ENCODE data around the gene NAT9. TPM values are rescaled to one million over a fixed set of nuclear protein-coding genes. Genes with fewer than 3 reads are reported as not detected.
A peak's percentile ranks its signal among the peaks of the same experiment; 100 is the strongest.

NAT9 gene
- total RNA-seq, 2 donors from 2014 or later, result 58.3 to 77.3 TPM

DNA sequence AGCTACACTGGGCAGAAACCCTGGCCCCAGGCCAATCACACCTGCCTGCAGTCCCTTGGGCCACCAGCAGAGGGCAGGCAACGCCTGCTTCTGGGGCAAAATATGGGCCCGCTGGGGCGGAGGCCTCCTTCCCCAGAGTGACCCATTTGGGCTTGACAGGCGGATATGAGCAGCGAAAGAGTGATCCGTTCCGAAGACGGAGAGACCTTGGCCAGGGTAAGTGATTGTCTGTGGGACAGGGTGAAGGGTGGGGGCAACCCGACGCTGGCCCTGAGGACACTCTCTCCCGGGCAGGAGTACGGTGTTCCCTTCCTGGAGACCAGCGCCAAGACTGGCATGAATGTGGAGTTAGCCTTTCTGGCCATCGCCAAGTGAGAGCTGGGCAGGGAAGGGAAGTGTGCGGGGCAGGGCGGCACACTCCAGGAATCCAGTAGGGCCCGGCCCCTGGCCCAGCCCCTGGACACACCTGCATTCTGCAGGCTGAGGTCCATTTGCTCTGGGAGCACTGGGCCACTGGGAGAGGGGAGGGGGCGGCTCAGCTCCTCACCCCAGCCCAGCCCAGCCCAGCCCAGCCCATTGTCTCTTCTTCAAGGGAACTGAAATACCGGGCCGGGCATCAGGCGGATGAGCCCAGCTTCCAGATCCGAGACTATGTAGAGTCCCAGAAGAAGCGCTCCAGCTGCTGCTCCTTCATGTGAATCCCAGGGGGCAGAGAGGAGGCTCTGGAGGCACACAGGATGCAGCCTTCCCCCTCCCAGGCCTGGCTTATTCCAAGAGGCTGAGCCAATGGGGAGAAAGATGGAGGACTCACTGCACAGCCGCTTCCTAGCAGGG, 31.2 kb downstream of the NAT9 start:
- Histone ChIP-seq H3K36me3 (ENCODE audit: control insufficient read depth, insufficient read depth, low read length) (no peaks in the 10 kb centered on the region), H3K4me1 (ENCODE audit: control insufficient read depth, insufficient read depth, low read length) (peaks cover 26% of the 10 kb centered on the region), H3K27me3 (ENCODE audit: control insufficient read depth, insufficient read depth, low read length, poor library complexity, severe bottlenecking) (no peaks in the 10 kb centered on the region), H3K27ac (ENCODE audit: low read depth, low read length) (no peak overlapping the region), H3K4me3 (ENCODE audit: low read length) (peak overlapping the region; percentile 57), H3K9ac (ENCODE audit: extremely low read depth, low read length, poor library complexity, severe bottlenecking) (no peak overlapping the region), H3K9me3 (ENCODE audit: control insufficient read depth, low read length) (no peaks in the 10 kb centered on the region)
- no peak overlapping the region for H3K27ac Mint-ChIP-seq
- WGBS, 2 experiments (ENCODE audit: insufficient coverage in 1 of 2, insufficient read length in 1 of 2), result 37 to 40% methylated on average over 15 to 23 of the region's 24 CpGs
- no peaks in the 10 kb centered on the region for H3K27me3 Mint-ChIP-seq (ENCODE audit: insufficient read depth)
- H3K9me3 Mint-ChIP-seq, result no peaks in the 10 kb centered on the region
- H3K4me1 Mint-ChIP-seq, result peaks cover 33% of the 10 kb centered on the region
- H3K36me3 Mint-ChIP-seq (ENCODE audit: low read depth), result no peaks in the 10 kb centered on the region
- H3K4me3 Mint-ChIP-seq, result peak overlapping the region; percentile 28
- DNase-seq, result peak; percentile 99
- TF ChIP-seq, protein P1, sequence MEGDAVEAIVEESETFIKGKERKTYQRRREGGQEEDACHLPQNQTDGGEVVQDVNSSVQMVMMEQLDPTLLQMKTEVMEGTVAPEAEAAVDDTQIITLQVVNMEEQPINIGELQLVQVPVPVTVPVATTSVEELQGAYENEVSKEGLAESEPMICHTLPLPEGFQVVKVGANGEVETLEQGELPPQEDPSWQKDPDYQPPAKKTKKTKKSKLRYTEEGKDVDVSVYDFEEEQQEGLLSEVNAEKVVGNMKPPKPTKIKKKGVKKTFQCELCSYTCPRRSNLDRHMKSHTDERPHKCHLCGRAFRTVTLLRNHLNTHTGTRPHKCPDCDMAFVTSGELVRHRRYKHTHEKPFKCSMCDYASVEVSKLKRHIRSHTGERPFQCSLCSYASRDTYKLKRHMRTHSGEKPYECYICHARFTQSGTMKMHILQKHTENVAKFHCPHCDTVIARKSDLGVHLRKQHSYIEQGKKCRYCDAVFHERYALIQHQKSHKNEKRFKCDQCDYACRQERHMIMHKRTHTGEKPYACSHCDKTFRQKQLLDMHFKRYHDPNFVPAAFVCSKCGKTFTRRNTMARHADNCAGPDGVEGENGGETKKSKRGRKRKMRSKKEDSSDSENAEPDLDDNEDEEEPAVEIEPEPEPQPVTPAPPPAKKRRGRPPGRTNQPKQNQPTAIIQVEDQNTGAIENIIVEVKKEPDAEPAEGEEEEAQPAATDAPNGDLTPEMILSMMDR (conservative IDR thresholded peaks at IDR 0.05), result peak; percentile 99

DNA sequence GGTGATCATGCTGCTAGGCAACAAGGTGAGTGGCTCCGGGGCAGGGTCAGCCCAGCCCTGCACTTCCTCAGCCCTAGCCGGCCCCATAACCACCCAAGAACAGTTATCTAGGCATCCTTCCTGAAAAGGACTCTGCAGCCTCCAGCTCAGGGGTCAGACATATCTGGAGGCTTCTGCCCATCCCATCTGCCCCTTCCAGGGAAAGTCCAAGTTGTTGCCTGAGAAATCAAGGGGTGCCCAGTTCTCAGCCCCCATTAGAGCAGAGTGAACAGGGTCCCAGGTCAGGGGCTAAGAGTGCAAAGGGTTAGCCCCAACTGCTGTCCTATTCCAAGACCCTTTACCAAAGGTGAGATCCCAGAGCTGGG, 31.8 kb downstream of the NAT9 start:
- H3K9me3 ChIP-seq (ENCODE audit: control insufficient read depth, low read length), result no peaks in the 10 kb centered on the region
- 76% methylated on average over 2 of the region's 2 CpGs; no CpG with 5 or more reads in 1 of the 2 experiments for WGBS, 2 experiments (ENCODE audit: insufficient coverage in 1 of 2, insufficient read length in 1 of 2)
- no peak overlapping the region for H3K9ac ChIP-seq (ENCODE audit: extremely low read depth, low read length, poor library complexity, severe bottlenecking)
- H3K27me3 ChIP-seq (ENCODE audit: control insufficient read depth, insufficient read depth, low read length, poor library complexity, severe bottlenecking), result no peaks in the 10 kb centered on the region
- Mint-ChIP-seq H3K36me3 (ENCODE audit: low read depth) (no peaks in the 10 kb centered on the region), H3K4me3 (peak overlapping the region; percentile 28), H3K9me3 (no peaks in the 10 kb centered on the region), H3K27me3 (ENCODE audit: insufficient read depth) (no peaks in the 10 kb centered on the region), H3K27ac (no peak overlapping the region), H3K4me1 (peaks cover 28% of the 10 kb centered on the region)
- TF ChIP-seq, protein P1 (conservative IDR thresholded peaks at IDR 0.05), result no peak
- DNase-seq, result no peak
- H3K4me3 ChIP-seq (ENCODE audit: low read length), result no peak overlapping the region
- H3K36me3 ChIP-seq (ENCODE audit: control insufficient read depth, insufficient read depth, low read length), result no peaks in the 10 kb centered on the region
- peaks cover 26% of the 10 kb centered on the region for H3K4me1 ChIP-seq (ENCODE audit: control insufficient read depth, insufficient read depth, low read length)
- H3K27ac ChIP-seq (ENCODE audit: low read depth, low read length), result no peak overlapping the region

DNA sequence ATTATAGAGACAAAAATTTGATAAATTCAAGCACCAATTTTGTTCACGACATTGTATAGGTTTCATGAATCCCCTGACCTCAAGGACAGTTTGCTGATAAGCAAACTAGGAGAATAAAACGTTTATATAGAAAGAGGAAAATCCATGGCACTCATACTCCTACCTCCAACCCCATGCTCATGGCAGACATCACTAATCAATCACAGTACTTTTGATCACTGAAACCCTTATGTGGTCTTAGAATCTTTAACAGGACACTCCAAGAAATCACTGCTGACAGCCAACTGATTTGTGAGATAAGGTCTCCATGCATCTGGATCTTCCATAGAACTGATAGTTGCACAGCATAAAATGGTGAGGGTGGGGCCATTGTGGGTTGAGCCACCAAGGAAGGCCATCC, 32.4 kb downstream of the NAT9 start:
- Histone ChIP-seq H3K9ac (ENCODE audit: extremely low read depth, low read length, poor library complexity, severe bottlenecking) (no peak overlapping the region), H3K4me1 (ENCODE audit: control insufficient read depth, insufficient read depth, low read length) (peaks cover 27% of the 10 kb centered on the region), H3K27me3 (ENCODE audit: control insufficient read depth, insufficient read depth, low read length, poor library complexity, severe bottlenecking) (no peaks in the 10 kb centered on the region), H3K9me3 (ENCODE audit: control insufficient read depth, low read length) (no peaks in the 10 kb centered on the region), H3K27ac (ENCODE audit: low read depth, low read length) (no peak overlapping the region), H3K4me3 (ENCODE audit: low read length) (no peak overlapping the region), H3K36me3 (ENCODE audit: control insufficient read depth, insufficient read depth, low read length) (no peaks in the 10 kb centered on the region)
- peaks cover 34% of the 10 kb centered on the region for H3K4me1 Mint-ChIP-seq
- H3K27ac Mint-ChIP-seq, result no peak overlapping the region
- H3K9me3 Mint-ChIP-seq, result no peaks in the 10 kb centered on the region
- no peak overlapping the region for H3K4me3 Mint-ChIP-seq
- no peaks in the 10 kb centered on the region for H3K36me3 Mint-ChIP-seq (ENCODE audit: low read depth)
- H3K27me3 Mint-ChIP-seq (ENCODE audit: insufficient read depth), result no peaks in the 10 kb centered on the region
- TF ChIP-seq, protein P1 (conservative IDR thresholded peaks at IDR 0.05), result no peak
- 87% methylated on average over 2 of the region's 2 CpGs; no CpG with 5 or more reads in 1 of the 2 experiments for WGBS, 2 experiments (ENCODE audit: insufficient coverage in 1 of 2, insufficient read length in 1 of 2)
- DNase-seq, result no peak
